HG03095 (cell line): ENCODE results near the gene STAT3.
"Not testable (repeated sequence)": the region's sequence is repeated elsewhere in the genome, so short reads cannot be mapped to it uniquely, and the experiment has no call there.

Experiments used
- ATAC-seq: cut with Tn5 transposase; IDR thresholded peaks from one replicate; pipeline ENCODE4 v1.9.1; 2021; ENCODE audit warnings: moderate library complexity; ENCODE audit not compliant: unreplicated experiment

Gene STAT3

DNA sequence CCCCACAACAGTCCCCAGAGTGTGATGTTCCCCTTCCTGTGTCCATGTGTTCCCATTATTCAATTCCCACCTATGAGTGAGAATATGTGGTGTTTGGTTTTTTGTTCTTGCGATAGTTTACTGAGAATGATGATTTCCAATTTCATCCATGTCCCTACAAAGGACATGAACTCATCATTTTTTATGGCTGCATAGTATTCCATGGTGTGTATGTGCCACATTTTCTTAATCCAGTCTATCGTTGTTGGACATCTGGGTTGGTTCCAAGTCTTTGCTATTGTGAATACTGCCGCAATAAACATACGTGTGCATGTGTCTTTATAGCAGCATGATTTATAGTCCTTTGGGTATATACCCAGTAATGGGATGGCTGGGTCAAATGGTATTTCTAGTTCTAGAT, 123.9 kb downstream of the STAT3 start:
- not testable (repeated sequence) for ATAC-seq
